BJ (cell line): ENCODE measurements around the gene ANKUB1. TPM values are rescaled to one million over a fixed set of nuclear protein-coding genes. Genes with fewer than 3 reads are reported as not detected.
A peak's percentile ranks its signal among the peaks of the same experiment; 100 is the strongest.

ENCODE experiments used
- CTCF ChIA-PET: fragments of 350-600 bp; formaldehyde crosslinking; extraction: SDS; loops from one replicate; lab custom pipeline; 2021; ENCODE audit warnings: antibody characterized with exemption, inconsistent platforms; lab: Yijun Ruan, JAX
- POLR2A ChIA-PET: fragments of 300-600 bp; sonication (Branson Sonifier 250); formaldehyde crosslinking; extraction: SDS; loops from one replicate; lab custom pipeline; 2021; ENCODE audit warnings: antibody characterized with exemption; lab: Charles Lee
- DNase-seq: peaks from one replicate; pipeline ENCODE4 v3.0.0-alpha.2; 2011; ENCODE audit warnings: low read depth
- H3K27me3 ChIP-seq: 2 replicates; pipeline ENCODE4 v1.6.0; 2011; ENCODE audit warnings: low read length; ENCODE audit not compliant: control insufficient read depth, insufficient read depth
- H3K36me3 ChIP-seq: 2 replicates; pipeline ENCODE4 v1.5.1; 2011; ENCODE audit warnings: low read length; ENCODE audit not compliant: control insufficient read depth, insufficient read depth
- H3K4me3 ChIP-seq: 2 replicates; pipeline ENCODE4 v1.5.1; 2011; ENCODE audit warnings: low read depth, mild to moderate bottlenecking, control low read depth, low read length
- CTCF ChIP-seq: IDR thresholded peaks from 2 replicates; pipeline ENCODE4 v1.5.1; 2011; ENCODE audit warnings: low read depth, mild to moderate bottlenecking, control low read depth, inconsistent platforms, low read length, moderate library complexity; ENCODE audit not compliant: insufficient read depth
- polyA plus RNA-seq: library from polyadenylated mRNA; depleted of rRNA; stranded (reverse); fragments of >200 nt; gene quantifications from 2 replicates; pipeline ENCODE4 v1.2.3, GENCODE V29; 2011

The ANKUB1 gene
- polyA plus RNA-seq, 1 experiment: not detected

DNA sequence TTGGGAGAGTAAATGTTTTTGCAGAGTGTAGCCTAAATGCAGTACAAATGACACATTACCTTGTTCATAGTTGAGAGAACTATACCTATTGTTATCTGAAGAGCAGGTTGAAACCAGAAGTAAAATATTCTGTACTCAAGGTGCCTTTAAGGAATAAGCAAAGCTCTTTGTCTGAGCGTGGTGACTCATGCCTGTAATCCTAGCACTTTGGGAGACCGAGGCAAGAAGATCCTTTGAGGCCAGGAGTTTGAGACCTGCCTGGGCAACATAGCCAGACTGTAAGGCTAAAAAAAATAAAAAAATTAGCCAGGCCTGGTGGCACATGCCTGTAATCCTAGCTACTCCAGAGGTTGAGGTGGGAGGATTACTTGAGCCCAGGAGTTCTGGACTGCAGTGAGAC, 18.5 kb upstream of the ANKUB1 start:
- no peak overlapping the region for H3K4me3 ChIP-seq
- H3K36me3 ChIP-seq: no peaks in the 10 kb centered on the region
- no peaks in the 10 kb centered on the region for H3K27me3 ChIP-seq
- DNase-seq: no peak
- POLR2A ChIA-PET: no interaction called here
- no peak for TF ChIP-seq CTCF
- CTCF ChIA-PET: interaction anchor here (1.7 to 1.8 kb wide), 2 partner anchors 40 to 45 kb away, joined by 5 to 16 read pairs; no protein-coding TSS in a partner anchor

- DNase-seq: no peak
- no peaks in the 10 kb centered on the region for H3K27me3 ChIP-seq
- no peaks in the 10 kb centered on the region for H3K36me3 ChIP-seq
- no peak overlapping the region for H3K4me3 ChIP-seq
- POLR2A ChIA-PET: no interaction called here
- TF ChIP-seq CTCF: no peak
- CTCF ChIA-PET: interaction anchor here (1.2 to 3.7 kb wide), 7 partner anchors 9 to 306 kb away, joined by 4 to 167 read pairs (median 18); partner anchors contain the start of gene ANKUB1
These were observed 17.3 kb upstream of the ANKUB1 start for GRCh38 chr3:149809699-149810098.

- Histone ChIP-seq H3K27me3 (no peaks in the 10 kb centered on the region), H3K4me3 (no peak overlapping the region), H3K36me3 (no peaks in the 10 kb centered on the region)
- no peak for DNase-seq
- CTCF ChIA-PET: interaction anchor here (0.6 to 3.7 kb wide), 46 partner anchors 8 to 851 kb away, joined by 3 to 167 read pairs (median 4); partner anchors contain the start of genes ANKUB1, COMMD2 and WWTR1
- peak; percentile 90 for TF ChIP-seq CTCF
- POLR2A ChIA-PET: interaction anchor here (0.6 to 1.0 kb wide), 2 partner anchors 41 to 43 kb away, joined by 3 to 4 read pairs; no protein-coding TSS in a partner anchor
These were observed 16.0 kb upstream of the ANKUB1 start for GRCh38 chr3:149808209-149808829.

GRCh38 chr3:149806171-149806778, 13.9 kb upstream of the ANKUB1 start:
- DNase-seq: no peak
- Histone ChIP-seq H3K36me3 (no peaks in the 10 kb centered on the region), H3K4me3 (no peak overlapping the region), H3K27me3 (no peaks in the 10 kb centered on the region)
- ChIA-PET POLR2A (no interaction called here), CTCF (interaction anchor here (3.7 kb wide), 1 partner anchor 37 kb away, joined by 167 read pairs; no protein-coding TSS in a partner anchor)
- TF ChIP-seq CTCF: no peak

DNA sequence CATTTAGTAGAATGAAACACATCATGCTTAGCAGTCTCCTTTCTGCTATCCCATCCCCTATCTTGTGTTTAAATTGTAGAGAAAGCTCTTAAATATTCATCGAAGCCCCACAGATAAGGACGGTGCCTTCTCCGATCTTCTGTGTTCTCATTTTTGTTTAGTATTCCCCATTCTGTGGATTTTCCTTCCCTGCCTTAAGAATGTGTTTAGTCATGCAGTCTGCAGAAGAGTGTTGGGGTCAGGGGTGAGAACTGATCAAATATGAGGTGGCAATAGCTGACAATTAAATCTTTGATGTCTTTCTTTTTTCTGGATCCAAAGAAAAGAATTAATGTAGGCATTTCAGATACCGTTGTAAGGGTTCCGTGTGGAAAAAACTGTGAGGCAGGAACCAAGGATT, 9.3 kb upstream of the ANKUB1 start:
- no peak for DNase-seq
- ChIA-PET CTCF (interaction anchor here (1.0 kb wide), 1 partner anchor 38 kb away, joined by 4 read pairs; no protein-coding TSS in a partner anchor), POLR2A (no interaction called here)
- no peak overlapping the region for H3K4me3 ChIP-seq
- H3K36me3 ChIP-seq: no peaks in the 10 kb centered on the region
- TF ChIP-seq CTCF: no peak
- H3K27me3 ChIP-seq: no peaks in the 10 kb centered on the region
